ENCODE data around the gene LMTK2. TPM values are rescaled to one million over a fixed set of nuclear protein-coding genes. Genes with fewer than 3 reads are reported as not detected.

The LMTK2 gene
- total RNA-seq, 1 experiment from 2014 or later, result 16.1 TPM

GRCh38 chr7:98204670-98205069, 98.0 kb downstream of the LMTK2 start:
- Histone ChIP-seq H3K4me3 (no peak overlapping the region), H3K27me3 (no peaks in the 10 kb centered on the region), H3K4me1 (peaks cover 6% of the 10 kb centered on the region; the same call in 1 of the 2 replicates), H3K27ac (no peak overlapping the region), H3K36me3 (no peaks in the 10 kb centered on the region), H3K9me3 (replicated peaks) (no peaks in the 10 kb centered on the region)
- no peak for DNase-seq

DNA sequence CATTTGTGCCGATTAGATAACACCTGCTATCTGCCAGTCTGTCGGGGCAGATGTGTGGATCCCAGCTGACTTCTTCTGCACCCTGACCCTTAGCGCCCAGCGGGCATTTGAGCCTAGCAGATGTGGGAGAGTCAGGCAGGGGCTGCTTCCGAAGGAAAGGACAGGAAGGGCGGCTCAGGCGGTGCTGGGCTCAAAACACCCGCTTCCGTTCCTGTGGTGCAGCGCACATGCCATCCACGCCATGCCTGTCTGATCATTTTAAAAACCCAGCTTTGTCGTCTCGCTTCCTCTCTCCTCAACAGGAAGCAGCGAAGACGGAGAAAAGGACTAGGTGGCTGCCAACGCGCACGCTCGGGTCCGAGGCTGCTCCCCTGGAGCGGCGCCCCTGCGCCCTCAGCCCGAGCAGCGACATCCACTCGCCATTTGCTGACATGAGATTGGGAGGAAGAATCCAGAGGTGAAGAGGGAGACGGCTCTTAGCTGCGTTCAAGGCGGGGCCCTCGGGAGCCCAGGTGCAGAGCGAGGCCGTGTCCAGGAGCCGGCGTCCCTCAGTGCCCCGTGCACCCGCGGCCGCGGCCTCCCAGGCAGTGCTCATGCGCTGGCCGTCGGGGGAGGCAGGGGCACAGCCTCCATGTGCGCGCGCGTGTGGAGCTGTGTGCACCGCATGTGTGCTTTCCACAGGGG, 98.6 kb downstream of the LMTK2 start:
- Histone ChIP-seq H3K27me3 (no peaks in the 10 kb centered on the region), H3K4me1 (peaks cover 4% of the 10 kb centered on the region; the same call in 1 of the 2 replicates), H3K9me3 (replicated peaks) (no peaks in the 10 kb centered on the region), H3K4me3 (no peak overlapping the region), H3K36me3 (no peaks in the 10 kb centered on the region), H3K27ac (no peak overlapping the region)
- no peak for DNase-seq

GRCh38 chr7:98206451-98207330, 100.0 kb downstream of the LMTK2 start:
- no peak overlapping the region for H3K4me3 ChIP-seq
- H3K4me1 ChIP-seq, result no peaks in the 10 kb centered on the region
- no peak for DNase-seq
- no peaks in the 10 kb centered on the region for H3K36me3 ChIP-seq
- no peak overlapping the region for H3K27ac ChIP-seq
- no peaks in the 10 kb centered on the region for H3K27me3 ChIP-seq
- no peaks in the 10 kb centered on the region for H3K9me3 ChIP-seq (replicated peaks)

DNA sequence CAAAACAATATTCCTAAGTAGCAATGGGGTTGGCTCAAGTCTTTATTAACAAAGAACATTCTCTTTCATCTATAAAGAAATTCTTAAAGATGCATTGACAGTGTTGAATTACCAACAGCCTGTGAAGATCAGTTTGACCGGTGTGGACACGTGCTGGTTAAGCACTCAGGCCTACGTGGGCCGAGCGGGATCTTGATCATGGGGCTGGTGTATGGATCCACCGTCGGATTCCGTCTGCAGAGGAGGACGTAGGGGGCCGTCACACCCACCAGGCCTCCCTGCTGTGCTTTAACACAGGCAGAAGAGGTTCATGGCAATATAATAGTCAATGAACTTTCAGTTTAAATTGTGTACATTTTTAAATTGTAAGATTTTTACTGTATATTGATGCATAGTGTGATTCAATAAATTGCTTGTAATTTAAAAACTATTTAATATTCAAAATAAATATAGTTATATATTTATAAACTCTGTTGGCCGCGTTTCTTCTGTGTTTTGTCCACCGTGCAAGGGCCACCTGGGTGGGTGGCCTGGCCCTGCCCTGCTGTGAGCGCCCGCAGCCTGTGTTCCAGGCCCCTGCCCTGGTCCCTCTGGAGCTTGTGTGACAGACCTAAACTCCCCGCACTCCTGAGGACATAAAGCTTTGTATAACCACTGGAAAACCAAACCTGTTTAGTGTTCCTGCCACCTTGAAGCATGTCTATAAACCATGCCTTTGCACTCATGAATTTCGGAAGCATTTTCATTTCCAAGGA, 102.7 kb downstream of the LMTK2 start:
- Histone ChIP-seq H3K27ac (no peak overlapping the region), H3K4me1 (no peaks in the 10 kb centered on the region), H3K36me3 (no peaks in the 10 kb centered on the region), H3K4me3 (no peak overlapping the region), H3K27me3 (no peaks in the 10 kb centered on the region), H3K9me3 (replicated peaks) (no peaks in the 10 kb centered on the region)
- DNase-seq, result no peak

- no peaks in the 10 kb centered on the region for H3K9me3 ChIP-seq (replicated peaks)
- H3K36me3 ChIP-seq, result no peaks in the 10 kb centered on the region
- H3K4me1 ChIP-seq, result no peaks in the 10 kb centered on the region
- H3K27me3 ChIP-seq, result no peaks in the 10 kb centered on the region
- no peak overlapping the region for H3K27ac ChIP-seq
- DNase-seq, result no peak
- no peak overlapping the region for H3K4me3 ChIP-seq
Observed at GRCh38 chr7:98210513-98211220, 104.0 kb downstream of the LMTK2 start.

- H3K9me3 ChIP-seq (replicated peaks), result no peaks in the 10 kb centered on the region
- H3K36me3 ChIP-seq, result no peaks in the 10 kb centered on the region
- H3K27ac ChIP-seq, result no peak within 1 kb of the TSS
- no peak within 1 kb of the TSS for H3K4me3 ChIP-seq
- no peak for DNase-seq
- H3K4me1 ChIP-seq, result no peaks in the 10 kb centered on the region
- H3K27me3 ChIP-seq, result no peaks in the 10 kb centered on the region
Observed at GRCh38 chr7:98211221-98211675, 104.6 kb downstream of the LMTK2 start, which contains the start of gene BHLHA15. TSS of gene BHLHA15 (plus strand) at chr7:98211439. CDS start at chr7:98212310, 871 bp downstream.

DNA sequence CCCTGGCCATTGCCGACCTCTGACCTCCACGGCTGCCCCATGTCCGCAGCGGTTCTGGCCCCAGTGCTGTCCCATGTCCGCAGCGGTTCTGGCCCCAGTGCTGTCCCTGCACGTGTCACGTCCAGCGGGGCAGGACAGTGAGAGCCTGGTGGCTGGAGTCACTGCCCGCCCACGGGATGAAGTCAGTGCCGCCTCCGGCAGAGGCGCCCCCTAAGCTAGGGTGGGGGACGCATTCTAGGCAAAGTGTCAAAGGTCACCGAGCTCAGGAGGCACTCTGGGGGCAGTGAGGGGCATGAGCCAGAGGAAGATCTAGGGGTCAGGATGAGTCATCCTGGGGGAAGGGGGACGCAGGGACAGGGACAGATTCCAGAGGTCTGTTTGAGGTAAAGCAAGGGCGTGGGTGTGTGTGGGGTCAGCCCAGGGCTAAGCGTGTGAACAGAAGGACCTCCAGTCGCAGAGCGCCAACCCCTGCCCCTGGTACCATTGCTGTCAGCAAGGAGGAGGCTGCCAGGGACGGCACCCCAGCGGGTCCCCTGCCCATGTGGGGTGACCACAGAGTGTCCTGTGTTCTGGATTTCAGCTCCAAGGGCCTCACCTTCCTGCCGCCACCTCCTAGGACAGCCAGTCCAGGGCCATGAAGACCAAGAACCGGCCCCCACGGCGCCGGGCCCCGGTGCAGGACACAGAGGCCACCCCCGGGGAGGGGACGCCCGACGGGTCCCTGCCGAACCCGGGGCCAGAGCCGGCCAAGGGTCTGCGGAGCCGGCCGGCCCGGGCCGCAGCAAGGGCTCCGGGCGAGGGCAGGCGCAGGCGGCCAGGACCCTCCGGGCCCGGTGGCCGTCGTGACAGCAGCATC, 105.2 kb downstream of the LMTK2 start:
- Histone ChIP-seq H3K4me1 (no peaks in the 10 kb centered on the region), H3K27ac (no peak overlapping the region), H3K27me3 (no peaks in the 10 kb centered on the region), H3K4me3 (no peak overlapping the region), H3K36me3 (no peaks in the 10 kb centered on the region), H3K9me3 (replicated peaks) (no peaks in the 10 kb centered on the region)
- DNase-seq, result no peak

GRCh38 chr7:98212532-98213041, 105.9 kb downstream of the LMTK2 start:
- DNase-seq, result no peak
- H3K4me1 ChIP-seq, result peaks cover 2% of the 10 kb centered on the region; the same call in 1 of the 2 replicates
- H3K36me3 ChIP-seq, result no peaks in the 10 kb centered on the region
- no peak overlapping the region for H3K27ac ChIP-seq
- H3K27me3 ChIP-seq, result no peaks in the 10 kb centered on the region
- no peak overlapping the region for H3K4me3 ChIP-seq
- no peaks in the 10 kb centered on the region for H3K9me3 ChIP-seq (replicated peaks)

DNA sequence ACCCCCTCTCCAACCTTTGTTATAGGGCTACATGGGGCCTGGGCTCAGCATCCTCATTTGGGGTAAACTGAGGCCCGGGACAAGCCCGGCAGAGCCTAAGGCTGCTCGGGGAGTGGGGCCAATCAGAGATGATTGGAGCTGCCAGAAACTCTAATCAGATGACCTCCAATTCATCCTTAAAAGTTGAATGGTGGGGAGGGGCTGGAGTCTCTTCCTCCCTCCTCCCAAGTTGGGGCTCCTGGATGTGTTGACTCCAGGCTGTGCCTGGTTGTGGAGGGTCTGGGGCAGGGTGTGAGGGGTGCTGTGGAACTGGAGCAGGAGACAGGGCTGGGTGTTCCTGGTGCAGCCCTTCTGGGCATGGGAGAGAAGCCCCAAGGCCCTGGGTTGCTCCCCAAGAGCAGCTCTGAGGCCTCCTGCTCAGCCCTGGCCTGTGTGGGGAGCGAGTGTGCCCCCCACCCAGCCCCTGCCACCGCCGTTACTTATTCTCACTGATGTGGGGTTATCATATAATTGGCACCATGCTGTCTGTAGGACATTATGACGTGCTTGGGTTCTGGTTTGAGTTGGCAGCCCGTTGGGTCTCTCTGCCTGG, 106.7 kb downstream of the LMTK2 start:
- no peaks in the 10 kb centered on the region for H3K27me3 ChIP-seq
- no peak overlapping the region for H3K27ac ChIP-seq
- peaks cover 5% of the 10 kb centered on the region; the same call in 1 of the 2 replicates for H3K4me1 ChIP-seq
- no peak overlapping the region for H3K4me3 ChIP-seq
- H3K9me3 ChIP-seq (replicated peaks), result no peaks in the 10 kb centered on the region
- DNase-seq, result no peak
- no peaks in the 10 kb centered on the region for H3K36me3 ChIP-seq

DNA sequence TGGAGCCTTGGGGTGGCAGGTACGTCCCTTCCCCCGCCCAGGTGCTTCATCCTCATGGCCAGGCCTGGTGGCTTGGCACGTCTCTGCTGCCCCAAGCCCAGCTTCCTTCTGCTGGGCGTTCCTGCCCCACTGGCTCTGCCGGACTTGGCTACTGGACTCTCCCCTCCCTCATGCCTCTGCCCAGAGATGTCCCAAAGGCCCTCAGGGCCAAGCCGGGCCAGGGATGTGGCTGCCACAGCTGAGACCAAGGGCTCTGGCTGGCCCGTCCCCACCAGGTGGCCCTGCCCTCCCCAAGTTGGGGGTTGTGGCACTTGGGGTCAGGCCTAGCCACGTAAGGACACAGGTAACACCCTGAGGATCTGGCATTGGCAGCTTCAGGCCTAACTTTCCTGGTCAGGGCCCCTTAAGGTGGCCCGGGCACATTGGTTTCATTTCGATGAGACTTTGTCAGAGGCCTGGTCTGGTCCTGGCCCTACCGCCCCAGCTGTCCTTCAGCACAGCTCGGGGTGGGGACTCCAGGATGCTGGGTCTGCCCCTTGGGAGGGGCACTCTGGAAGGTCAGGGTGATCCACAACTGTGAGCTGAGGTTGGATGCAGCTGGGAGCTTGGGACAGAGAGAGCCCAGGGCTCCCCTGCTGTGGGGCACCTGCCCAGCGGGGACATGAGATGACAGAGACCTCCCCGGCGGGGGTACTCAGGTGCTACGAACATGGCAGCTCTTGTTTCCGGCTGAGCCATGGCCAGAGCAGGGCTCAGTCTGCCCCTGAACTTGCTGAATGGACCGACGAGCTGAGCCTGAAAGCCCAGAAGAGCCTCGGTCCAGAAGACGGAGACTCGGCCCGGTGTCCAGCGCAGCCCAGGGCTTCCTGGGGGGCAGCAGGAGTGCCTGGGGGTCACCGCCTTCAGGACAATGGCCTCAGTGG, 107.5 kb downstream of the LMTK2 start:
- no peak for DNase-seq
- H3K4me3 ChIP-seq, result no peak overlapping the region
- peaks cover 5% of the 10 kb centered on the region; the same call in 1 of the 2 replicates for H3K4me1 ChIP-seq
- H3K27me3 ChIP-seq, result no peaks in the 10 kb centered on the region
- H3K27ac ChIP-seq, result no peak overlapping the region
- no peaks in the 10 kb centered on the region for H3K36me3 ChIP-seq
- H3K9me3 ChIP-seq (replicated peaks), result no peaks in the 10 kb centered on the region

DNA sequence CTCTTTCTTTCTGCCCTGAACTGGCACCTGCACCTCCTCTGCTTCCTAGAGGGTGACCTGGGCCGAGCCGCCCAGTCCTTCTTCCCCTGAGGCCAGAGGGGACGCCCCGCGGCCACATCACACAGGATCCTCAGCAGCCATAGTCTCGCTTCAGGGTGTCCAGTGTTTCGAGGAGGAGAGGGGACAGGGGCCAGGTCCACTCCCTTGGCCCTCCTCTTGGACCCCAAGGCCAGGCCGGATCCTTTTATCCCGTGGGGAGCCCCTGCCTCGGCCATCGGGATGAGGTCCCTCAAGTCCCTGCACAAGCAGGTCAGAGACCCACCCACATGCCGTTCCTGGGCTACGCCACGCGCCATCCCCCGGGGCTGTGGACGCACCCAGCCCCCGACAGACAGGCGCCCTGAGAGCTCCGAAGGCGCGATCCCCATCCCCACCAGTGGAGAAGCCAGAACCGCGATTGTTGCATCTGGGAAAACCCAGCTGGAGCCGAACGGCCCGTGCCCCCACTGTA, 108.2 kb downstream of the LMTK2 start:
- H3K27me3 ChIP-seq, result no peaks in the 10 kb centered on the region
- no peak overlapping the region for H3K4me3 ChIP-seq
- peaks cover 5% of the 10 kb centered on the region; the same call in 1 of the 2 replicates for H3K4me1 ChIP-seq
- DNase-seq, result no peak
- no peaks in the 10 kb centered on the region for H3K36me3 ChIP-seq
- H3K9me3 ChIP-seq (replicated peaks), result no peaks in the 10 kb centered on the region
- no peak overlapping the region for H3K27ac ChIP-seq
